Measurements from ENCODE around the gene LBX2.

Gene LBX2

GRCh38 chr2:74457129-74457548 lies 42.3 kb downstream of the LBX2 start:
- DNase-seq (ENCODE audit: low spot score): no peak

GRCh38 chr2:74454654-74455511 lies 44.5 kb downstream of the LBX2 start, which contains the start of gene INO80B:
TSS of gene INO80B (plus strand) at chr2:74455087. CDS start at chr2:74455117, 30 bp downstream.
- DNase-seq (ENCODE audit: low spot score): peak; percentile 99

DNA sequence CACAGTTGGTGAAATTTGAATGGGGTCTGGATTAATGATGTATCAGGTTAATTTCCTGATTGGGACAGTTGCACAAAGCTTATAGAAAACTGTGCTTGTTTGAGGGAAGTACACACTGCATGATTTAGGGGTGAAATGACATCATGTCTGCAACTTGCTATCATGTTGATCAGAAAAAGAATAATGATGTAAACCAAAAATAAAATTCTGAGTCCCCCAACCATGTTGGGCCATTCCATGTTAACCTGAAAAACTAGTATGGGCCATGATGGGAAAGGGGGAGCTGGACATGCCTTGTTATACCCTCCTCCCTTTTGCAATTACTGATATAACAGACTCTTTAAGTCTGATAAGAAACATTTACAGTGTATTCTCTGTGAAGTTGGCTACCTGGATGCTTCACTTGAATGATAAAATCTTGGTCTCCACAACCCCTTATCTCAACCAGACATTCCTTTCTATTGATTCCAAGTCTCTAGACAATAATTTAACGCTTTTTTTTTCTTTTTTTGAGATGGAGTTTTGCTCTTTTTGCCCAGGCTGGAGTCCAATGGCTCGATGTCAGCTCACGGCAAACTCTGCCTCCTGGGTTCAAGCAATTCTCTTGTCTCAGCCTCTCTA lies 48.7 kb downstream of the LBX2 start:
- DNase-seq (ENCODE audit: low spot score): no peak

DNA sequence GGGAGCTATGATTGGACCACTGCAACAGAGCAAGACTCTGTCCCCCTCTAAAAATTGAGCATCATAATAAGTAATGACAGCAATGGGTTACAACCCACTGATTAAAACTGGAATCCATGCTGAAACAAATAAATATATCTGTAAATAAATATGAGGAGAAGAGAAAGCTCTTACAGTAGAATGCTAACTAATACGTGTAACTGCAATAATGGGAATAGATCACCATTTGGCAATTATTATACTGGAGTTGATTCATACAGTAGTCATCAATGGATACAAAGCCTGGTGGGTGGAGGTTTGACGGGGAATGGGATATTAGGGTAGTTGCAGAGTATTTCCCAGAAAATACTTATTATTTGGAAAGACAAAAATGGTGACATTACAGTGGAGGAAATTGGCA lies 50.6 kb downstream of the LBX2 start:
- no peak for DNase-seq (ENCODE audit: low spot score)
